Endometrial microvascular endothelial cells (primary cell): ENCODE measurements around the gene C1orf198. TPM values are rescaled to one million over a fixed set of nuclear protein-coding genes. Genes with fewer than 3 reads are reported as not detected.

Experiments
- in situ Hi-C: cut with HindIII; loops from 2 replicates; pipeline ENCODE4 v1.10.0; 2017; ENCODE audit warnings: low sequenced_read_pairs, low pct_unique_long_range_greater_than_20kb; ENCODE audit errors: inconsistent ontology term
- total RNA-seq: library from RNA; depleted of rRNA; stranded (reverse); fragments of >200 nt; gene quantifications from one replicate; pipeline ENCODE4 v1.2.3, GENCODE V29; 2015; ENCODE audit errors: inconsistent ontology term

C1orf198 gene
- total RNA-seq, 1 donor from 2014 or later, result 19.5 TPM

DNA sequence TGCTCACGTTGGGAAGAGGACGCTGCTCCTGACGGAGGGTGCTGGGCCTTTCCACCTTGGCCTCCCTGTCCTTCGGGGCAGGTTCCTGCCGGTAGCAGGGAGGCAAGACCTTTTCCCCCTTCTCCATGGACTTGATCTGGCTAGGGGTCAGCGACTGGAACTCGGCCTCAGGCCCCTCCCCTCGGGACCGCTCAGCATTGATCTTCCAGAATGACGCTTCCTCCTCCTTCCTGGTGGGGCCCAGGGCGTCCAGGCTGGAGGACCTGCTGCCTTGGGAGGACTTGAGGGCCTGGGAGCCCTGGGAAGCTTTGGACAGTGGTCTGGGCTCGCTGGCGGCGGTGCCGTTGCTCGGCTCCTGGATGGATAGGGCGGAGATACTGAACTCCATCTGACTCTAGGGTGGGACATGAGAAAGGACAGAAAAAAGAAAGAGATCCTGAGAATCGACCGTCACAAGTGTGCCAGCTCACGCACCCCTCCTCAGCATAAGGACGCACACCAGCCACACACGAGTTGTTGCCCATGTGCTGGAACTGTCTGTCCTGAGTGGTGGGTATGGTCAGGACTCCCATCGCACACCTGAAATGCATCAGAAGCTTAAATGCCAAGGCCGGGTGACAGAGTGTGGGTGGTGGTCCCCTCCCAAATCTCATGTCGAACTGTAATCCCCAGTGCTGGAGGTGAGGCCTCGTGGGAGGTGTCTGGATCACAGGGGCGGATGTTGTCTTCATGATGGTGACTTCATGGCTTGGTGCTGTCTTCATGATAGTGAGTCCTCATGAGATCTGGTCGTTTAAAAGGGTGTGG lies 24.6 kb downstream of the C1orf198 start:
- in situ Hi-C loops, result no loop called here

DNA sequence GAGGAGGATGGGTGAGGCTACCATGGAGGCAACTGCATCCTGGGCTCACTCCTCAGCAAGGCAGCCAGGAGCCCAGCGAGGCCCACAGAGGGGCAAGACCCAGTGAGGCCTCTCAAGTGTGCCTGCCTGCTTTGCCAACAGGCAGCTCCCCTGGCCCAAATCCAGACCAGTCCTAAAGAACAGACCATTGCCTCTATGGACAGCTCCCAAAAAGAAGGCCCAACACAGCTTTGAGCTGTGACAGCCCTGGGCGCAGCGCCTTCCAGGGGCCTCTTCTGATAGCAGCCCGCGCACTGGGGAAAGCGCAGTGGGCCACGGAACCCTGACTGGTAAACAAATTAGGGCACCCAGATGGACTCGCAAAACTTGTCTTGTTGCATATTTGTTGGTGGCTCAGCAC lies 25.5 kb downstream of the C1orf198 start:
- in situ Hi-C loops, result no loop called here

DNA sequence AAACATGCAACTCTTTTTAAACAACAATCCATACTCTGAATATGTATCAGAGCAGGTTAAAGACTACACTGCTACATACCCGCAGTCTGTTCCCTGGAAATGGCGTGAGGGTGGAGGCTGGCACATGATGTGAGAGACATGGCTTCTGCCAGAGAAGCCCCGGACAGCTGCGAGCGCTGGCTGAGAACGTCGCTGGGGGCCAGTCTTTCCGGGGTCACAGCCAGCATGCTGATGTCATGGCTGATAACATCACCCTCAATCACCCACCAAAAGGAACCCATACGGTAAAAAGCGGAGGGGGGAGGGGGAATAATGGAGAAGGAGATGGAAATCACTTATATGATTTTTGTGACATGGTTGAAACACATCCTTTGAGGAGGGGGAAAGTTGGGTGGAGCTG lies 29.1 kb downstream of the C1orf198 start:
- in situ Hi-C loops, result no loop called here

DNA sequence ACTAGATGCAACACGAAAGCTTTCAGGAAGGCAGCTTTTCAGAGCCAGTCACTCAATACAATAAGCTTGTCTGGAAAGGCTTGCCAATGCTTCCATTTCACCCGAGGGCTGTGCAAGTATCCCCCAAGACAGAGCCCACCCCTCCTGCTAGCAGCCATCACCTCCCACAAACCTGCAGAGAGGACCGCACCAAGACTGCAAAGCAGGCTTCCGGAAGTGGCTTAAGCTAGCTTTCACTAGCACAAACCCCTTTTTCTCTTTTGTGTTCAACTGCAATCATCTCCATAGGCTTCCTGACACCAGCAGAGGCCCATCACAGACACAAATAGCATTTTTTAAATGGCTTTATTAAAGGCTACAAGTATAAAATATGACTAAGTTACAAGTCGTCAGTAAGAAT lies 31.5 kb downstream of the C1orf198 start:
- in situ Hi-C loops, result no loop called here

DNA sequence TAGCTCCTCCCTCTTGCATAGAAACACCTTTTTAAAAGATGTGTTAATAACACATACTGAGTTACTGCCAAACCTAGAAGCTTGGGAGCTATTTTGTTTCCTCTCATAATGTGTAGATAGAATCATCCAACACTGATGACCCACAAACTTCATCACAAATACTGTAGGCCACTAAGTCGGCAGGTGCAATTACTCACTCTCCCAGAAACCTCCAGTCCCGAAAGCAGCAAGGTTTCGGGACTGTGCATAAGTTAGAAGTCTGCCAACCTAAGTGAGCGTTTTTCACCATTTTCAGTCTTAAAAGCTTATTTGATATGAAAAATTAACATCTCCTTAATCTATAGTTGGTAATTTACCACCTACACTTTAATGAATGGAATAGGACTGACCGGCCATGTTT lies 32.0 kb downstream of the C1orf198 start:
- in situ Hi-C loops, result no loop called here

DNA sequence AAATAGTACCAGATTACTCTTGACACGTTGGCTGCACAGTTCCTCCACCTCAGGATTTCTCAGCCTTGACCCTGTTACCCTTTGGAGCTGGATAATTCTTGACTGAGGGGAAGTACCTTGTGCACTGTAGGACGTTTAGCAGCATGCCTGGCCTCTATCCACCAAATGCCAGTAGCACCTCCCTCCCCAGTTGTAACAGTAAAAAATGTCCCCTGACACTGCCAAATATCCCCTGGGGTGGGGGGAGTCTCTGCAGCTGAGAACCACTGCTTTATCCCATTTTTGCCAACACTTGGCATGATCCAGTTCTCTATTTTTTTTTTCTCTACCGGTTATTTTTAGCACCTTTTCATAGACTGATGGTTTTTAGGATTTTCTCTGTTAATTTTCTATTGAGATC lies 34.0 kb downstream of the C1orf198 start:
- in situ Hi-C loops, result no loop called here

DNA sequence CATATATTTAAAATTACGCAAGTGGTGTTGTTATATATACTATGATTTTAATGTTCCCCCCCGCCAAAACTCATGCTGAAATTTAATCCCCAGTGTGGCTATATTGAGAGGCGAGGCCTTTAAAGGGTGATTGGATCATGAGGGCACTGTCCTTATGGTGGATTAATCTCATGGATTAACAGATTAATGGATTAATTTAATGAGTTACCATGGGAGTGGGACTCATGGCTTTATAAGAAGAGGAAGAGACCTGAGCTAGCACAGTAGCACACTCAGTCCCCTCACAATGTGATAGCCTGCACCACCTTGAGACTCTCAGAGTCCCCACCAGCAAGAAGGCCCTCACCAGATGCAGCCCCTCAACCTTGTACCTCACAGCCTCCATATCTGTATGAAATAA lies 34.8 kb downstream of the C1orf198 start:
- in situ Hi-C loops, result no loop called here

DNA sequence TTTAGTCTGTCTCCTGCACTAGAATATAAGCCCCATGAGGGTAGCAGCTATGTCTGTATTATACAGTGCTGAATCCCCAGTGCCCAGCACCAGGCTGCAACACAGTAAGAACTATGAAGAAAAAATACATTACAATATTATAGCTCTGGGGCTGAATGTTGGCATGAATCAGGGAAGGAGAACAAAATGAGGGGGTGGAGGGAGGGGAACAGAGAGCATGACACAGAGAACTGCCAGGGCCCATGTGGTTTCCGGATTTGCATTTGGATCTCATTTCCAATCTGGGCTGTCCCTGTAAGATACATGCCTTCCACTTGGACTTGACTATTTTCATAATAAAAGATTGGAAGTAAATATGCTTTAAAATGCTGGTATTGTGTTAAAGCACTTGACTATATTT lies 35.8 kb downstream of the C1orf198 start:
- in situ Hi-C loops, result no loop called here

DNA sequence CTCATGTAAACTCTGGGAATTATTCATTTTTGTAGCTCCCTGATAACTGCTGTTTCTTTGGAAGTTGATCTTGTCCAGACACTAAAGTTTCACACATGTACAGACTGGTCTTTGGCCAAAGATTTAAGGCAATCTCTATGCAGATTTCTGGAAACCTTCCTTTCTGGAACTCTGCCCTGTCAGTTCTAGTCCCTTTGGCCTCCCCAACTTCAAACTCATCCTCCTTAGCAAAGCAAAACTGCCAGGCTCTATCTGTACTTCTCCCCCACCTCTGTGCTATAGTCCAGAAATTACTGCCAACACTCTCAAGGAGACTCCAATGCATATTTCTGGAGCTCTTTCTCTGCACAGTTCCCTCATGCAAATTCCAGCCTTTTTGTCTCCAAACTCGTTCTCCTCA lies 36.5 kb downstream of the C1orf198 start:
- in situ Hi-C loops, result no loop called here

DNA sequence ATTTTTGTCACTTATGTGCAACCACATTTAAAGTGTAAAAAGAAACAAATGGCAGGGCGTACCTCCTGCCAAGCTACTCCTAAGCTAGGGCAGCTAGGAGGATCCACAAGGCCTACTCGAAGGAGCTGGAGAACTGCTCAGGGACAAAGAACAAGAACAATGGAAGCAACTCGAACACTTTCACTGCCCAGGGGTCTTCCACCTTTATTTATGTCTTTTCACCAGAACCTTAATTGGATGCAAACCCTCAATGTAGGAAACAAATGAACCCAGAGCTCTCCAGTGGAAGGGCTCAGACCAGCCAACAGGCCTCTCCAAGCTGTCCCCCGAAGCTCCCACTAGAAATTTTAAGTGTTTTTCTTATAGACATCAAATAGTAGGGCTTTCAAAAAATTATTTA lies 39.9 kb downstream of the C1orf198 start:
- in situ Hi-C loops, result no loop called here

DNA sequence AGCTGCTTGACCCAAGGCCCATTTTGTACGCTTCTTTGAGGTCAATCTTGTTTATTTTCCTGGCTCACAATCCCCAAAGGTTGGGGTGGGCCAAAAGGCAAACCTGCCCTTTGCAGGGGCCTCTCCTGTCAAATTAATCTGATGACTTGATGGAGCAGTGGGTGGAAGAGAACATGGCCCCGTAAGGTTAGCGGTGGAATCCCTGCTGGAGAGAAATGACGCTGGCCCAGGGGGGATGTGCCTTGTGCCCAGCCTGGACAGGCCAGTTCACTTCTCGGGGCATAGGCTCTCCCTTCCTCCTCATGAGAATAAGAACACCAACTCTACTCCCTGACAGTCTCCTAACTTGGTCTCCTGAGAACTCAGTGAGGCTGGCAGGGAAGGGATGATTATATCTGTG lies 40.5 kb downstream of the C1orf198 start:
- in situ Hi-C loops, result no loop called here

DNA sequence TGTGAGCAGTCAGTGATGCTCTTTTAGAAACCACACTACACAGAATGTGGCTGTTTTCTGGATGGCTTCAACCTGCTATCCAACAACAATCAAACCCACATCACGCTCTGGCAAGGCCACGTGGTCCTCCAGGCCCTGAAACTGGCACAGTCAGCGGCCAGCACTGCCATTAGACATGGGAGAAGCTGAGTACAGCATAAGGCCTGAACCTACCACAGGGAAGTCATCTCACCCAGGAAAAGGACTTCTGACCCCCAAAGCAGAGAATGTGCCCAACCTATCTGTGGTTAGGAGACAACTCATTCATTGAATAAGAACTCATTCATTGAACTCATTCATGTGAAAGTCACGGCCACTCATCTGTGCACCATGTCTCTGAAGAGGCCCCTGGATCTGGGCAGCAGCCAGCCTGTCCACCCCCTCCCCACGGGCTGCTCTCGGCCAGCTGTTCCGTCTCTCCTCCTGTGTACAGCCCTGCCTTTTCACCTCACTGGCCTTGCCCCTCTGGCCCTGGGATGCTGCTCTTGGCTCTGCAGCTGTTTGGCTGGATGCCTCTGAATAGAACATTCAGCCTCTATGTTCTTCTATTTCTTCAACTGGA lies 41.1 kb downstream of the C1orf198 start:
- in situ Hi-C loops, result no loop called here

DNA sequence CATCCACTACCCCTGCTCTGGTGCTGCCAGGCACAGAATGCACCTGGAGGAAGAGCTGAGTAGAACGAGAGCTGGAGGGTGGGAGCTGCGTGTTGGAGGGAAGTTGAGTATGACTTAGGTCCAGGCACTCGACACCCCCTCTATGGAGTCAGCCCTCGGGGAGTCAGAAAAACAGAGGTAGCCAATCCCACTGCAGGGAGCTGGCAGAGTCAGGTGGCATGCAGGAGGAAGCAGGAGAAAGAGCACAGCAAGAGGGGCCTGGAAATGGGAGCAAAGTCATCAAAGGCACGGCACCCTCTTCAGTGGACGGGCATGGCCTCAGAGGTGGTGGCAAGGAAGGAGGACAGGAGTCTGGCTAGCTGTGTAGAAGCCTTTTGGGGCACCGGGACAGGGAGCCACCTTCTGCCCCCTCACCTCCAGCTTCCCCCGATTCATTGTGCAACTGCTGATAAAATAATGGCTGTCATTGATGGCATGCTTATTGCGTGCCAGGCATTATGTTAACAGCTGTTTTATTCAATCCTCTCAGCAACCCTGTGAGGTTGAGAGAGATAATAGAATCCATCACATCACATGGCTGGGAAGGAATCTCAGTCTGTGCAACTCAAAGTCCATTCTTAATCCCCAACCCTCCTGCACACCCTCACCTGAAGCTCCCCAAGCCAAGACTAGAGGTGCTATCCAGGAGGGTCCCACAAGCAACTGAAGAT lies 42.0 kb downstream of the C1orf198 start:
- in situ Hi-C loops, result no loop called here

DNA sequence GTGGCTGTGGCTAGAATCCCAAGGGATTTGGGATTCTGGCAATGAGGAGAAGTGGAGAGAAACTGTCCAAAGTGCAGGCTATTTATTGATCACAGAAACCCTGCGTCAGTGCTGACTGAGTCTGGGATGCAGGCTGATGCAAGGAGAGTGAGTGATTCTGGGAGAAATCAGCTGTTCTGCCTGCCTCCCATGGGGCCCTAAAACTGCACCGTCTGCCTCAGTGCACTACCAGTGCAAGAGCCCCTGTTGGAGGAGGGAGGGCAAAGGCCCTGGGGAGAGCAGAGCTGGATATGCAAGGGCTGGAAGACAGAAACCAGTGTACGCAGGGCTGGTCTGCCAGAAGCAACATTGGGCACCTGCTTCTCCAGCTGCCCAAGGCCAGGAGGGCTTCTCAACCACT lies 42.6 kb downstream of the C1orf198 start:
- in situ Hi-C loops, result no loop called here

DNA sequence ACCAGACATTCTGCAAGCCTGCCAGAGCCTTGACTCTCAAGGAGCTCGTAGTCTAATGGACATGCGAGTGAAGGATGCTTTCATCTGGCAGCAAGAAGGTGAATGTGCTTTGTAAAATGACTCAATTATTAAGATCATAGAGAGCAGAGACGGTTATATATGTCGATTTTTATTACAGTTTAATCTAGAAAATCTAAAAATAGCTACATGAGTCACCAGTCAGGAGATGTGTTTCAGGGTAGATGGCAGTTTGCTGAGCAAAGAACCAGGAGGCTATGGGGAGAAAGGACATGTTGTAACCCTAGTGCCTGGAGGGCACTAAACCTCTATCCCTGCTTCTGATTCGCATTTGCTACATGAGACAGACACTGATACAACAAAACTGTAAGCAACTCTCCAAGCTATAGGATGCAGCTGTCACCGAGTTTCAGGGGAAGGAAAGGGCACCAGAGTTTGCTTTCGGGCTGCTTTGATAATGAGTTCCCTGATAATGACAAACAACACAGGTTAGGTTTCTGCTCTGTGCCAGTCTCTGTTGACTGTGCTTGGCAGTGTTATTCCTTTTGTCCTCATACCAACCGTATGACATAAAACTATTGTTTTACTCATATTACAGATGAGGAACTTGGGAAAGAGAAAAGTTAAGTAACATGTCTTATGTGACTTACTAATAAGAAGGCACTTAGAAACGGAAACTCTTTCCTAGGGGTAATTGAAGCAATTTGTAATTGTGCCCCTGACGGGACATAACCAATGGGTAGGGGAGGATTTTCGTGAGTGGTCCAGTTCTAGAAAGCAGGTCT lies 43.2 kb downstream of the C1orf198 start:
- in situ Hi-C loops, result no loop called here

DNA sequence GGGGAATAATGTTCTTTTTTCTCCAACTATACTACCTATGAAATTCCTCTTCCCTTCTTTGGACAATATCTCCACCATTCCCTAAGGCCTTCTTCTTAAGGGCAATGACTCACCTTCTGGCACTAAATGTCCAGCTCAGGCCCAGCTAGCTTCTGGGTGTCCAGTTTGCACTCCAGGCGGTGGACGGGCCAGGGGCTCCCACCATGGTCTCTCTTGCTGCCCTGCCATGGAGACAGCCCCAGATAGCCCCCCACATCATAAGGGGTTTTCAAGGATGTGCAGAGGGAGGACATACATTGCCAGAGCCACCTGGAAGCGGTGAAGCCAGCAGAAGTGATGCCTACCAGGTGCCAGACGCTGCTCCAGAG lies 43.8 kb downstream of the C1orf198 start:
- in situ Hi-C loops, result no loop called here

DNA sequence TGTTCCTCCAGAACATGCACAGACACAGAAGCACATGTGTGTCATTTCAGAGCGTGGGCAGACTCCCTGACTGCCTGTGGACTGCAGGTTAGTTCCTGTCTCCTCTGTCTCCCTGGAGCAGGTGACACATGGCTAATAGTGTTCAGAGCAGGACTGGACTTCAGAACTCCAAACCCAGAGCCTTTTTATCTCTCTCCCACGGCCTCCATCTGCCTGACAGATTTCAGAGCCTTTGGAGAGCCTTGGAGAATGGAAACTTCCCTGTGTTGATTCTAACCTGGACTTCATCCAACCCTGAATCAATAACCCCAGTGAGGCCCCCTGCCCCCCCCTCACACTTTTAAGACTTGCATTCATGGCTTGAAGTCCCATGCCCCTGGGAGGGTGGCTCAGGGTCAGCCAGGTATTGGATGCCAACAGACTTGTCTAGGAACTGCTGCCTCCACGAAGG lies 44.4 kb downstream of the C1orf198 start:
- in situ Hi-C loops, result no loop called here

DNA sequence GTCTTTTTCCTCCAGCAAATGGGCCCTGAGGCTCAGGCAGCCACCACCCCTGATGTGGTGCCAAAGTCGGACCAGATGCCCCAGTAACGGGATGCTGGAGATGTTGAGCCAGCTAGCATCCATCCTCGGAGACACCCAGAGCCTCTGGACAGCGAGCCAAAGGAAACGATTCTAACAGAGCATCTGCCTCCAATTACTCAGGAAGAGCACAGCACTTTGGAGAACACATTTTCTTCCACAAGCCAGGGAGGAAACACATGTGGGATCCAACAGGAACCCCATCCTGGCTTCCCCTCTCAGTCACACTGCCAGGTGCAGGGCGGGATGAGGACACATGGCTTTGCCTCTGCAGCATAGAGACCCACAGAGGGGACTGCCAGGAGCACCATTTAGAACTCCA lies 44.9 kb downstream of the C1orf198 start:
- in situ Hi-C loops, result no loop called here

DNA sequence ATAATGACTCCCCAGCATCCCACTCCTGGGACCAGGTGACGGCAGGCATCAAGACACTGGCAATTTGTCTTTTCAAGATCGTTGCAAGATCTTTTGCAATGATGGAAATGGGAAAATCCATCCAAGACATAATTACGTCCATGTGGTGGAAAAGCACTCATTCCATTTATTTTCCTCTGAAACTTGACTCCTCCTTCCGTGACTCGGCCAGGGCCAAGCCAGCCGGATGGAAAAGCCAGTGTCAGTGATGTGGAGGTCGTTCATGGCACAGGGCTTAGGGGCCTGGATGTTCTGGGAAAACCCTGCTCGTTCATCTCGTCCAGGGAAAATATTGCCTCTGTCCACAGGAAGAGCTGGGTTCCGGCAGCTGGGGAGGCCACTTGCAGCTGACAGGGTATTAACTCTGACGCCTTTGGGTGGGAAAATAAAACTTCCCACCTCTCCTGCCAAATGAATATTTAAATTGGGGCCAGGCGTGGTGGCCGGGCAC lies 46.2 kb downstream of the C1orf198 start:
- in situ Hi-C loops, result no loop called here
